HG03039 (cell line): ENCODE measurements around the gene LYVE1.

ENCODE experiments used
- ATAC-seq: cut with Tn5 transposase; IDR thresholded peaks from one replicate; pipeline ENCODE4 v1.9.1; 2021; ENCODE audit warnings: mild to moderate bottlenecking, moderate library complexity; ENCODE audit not compliant: unreplicated experiment

LYVE1 gene

GRCh38 chr11:10561043-10561818 is 7.2 kb downstream of the LYVE1 start:
- ATAC-seq = no peak

DNA sequence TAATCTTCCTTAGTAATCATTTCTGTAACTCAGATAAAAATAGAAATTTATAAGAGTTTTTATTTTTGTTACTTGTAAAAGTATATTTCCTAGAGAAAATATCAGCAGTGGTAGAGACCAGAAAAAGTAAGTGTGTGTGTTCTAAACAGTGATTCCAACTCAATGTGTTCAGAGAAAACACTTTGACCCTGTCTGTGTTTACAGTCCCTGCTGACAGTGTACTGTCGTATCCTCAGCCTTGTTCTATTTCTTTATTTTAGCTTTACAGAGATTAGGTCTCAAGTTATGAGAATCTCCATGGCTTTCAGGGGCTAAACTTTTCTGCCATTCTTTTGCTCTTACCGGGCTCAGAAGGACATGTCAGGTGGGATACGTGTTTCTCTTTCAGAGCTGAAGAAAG is 10.2 kb downstream of the LYVE1 start:
- no peak for ATAC-seq

GRCh38 chr11:10556590-10556989 is 11.9 kb downstream of the LYVE1 start:
- ATAC-seq = no peak

GRCh38 chr11:10551845-10552352 is 16.6 kb downstream of the LYVE1 start:
- no peak for ATAC-seq

GRCh38 chr11:10551290-10551592 is 17.2 kb downstream of the LYVE1 start:
- no peak for ATAC-seq

DNA sequence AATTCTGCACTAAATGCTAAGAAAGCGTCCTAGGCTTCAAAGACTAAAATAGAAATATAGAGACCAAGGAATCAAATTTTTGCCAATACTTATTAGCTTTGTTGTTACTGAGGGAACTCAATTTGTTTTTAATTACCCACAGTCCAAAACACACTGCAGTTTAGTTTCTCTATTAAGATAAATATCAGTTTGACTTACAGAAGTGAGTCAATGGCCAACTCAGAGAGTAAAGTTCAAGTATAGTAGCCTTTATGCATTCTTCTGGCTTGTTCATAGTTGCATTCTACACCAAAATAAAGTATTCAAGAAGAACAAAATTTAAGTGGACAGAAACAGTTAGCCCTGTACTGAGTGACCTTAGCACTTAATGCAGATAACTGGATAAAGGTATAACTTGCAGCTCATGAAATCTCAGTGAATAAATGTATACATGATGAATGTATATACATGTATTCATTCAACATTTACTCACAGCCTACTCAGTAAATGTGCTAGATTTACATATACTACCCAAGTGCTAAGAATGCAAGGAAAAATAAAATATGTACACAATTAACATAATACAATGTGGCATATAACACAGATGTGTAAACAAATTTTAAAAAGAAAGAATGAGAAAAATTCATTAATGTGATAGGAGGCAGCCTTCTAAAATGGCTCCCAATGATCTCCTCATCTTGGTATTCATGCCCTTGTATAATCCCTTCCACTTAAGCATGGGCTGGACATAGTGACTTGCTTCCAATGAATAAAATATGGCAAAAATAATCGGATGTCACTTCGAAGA is 17.8 kb downstream of the LYVE1 start:
- ATAC-seq = no peak

- ATAC-seq = no peak
These were observed 23.7 kb downstream of the LYVE1 start for GRCh38 chr11:10544491-10545465.

DNA sequence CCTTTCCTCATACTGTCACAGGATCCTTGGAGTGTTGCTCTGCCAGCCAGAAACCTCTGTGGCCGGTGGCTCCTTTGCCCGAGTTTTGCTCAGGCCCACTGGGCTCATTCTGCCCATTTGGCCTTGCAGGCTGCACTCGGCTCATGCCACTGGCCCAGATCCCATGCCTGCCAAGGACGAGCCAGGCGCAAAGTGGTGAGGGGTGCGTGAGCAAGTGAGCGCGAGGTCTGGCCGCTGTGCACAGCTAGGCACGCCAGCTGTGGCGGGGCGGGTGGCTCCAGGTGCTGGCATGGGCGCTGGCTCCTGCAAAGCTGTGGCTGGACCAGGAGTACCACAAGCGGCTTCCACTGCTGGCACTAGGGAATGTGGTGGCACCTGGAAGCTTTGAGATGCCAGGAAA is 24.7 kb downstream of the LYVE1 start:
- no peak for ATAC-seq

- ATAC-seq = no peak
These were observed 25.7 kb downstream of the LYVE1 start for GRCh38 chr11:10542776-10543175.

GRCh38 chr11:10541561-10541930 is 26.9 kb downstream of the LYVE1 start:
- no peak for ATAC-seq

DNA sequence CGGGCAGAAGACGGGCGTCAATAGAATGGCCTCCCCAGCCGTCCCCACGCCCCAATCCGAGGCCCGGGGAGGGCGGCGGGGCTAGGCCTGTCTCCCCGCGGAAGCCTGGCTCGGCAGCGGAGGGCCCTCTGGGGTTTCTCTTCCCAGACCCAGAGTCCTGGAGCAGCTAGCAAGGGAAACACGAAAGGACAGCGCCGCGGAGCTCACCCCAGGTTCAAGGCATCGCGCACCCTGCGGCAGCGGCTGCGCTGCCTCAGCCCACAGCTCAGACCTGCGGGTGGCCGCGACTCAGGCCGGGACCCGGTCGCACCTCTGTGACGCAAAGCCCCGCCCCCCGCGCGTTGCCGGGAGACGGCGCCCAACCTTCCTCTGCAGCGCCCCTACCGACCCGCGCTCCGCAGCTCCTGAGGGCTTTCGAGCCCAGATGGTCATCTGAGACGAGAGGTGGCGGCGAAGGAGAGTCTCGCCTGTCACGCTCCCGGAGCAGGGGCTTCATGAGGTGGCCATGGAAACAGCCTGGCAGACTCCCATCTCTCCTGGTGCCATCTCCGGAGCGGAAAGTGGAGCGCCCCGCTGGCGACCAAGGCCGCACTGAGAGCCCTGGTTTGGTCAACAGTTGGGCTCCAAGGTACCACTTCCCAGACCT is 27.4 kb downstream of the LYVE1 start, which contains the start of gene RNF141:
TSS of gene RNF141 (minus strand) at position 273 of the 646 bp plus-strand sequence. CDS start 7,029 bp downstream, outside the sequence.
- peak; percentile 96 for ATAC-seq

DNA sequence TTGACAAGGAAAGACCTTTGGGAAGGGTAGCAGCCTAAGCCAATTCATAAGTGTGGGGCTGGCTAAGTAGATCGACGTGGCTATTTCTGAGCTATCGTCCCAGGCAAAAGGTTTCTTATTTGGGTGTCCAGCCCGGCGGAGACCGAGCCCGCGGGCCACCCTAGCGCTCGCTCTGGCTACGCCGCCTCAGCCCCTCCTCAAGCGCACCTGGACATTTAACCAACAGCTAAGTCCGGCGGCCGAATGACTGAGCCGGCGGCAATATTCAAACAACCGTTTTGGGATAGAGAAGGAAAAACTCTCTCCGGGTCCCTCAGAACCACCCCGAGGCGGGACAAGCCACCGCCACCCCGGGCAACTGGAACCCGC is 27.9 kb downstream of the LYVE1 start:
- peak; percentile 20 for ATAC-seq

GRCh38 chr11:10539339-10539738 is 29.1 kb downstream of the LYVE1 start:
- no peak for ATAC-seq

- no peak for ATAC-seq
These were observed 29.5 kb downstream of the LYVE1 start for GRCh38 chr11:10538924-10539323.

GRCh38 chr11:10537600-10537999 is 30.9 kb downstream of the LYVE1 start:
- ATAC-seq = no peak

GRCh38 chr11:10534316-10534715 is 34.1 kb downstream of the LYVE1 start:
- ATAC-seq = no peak

- ATAC-seq = no peak
These were observed 35.1 kb downstream of the LYVE1 start for GRCh38 chr11:10533323-10533722.

DNA sequence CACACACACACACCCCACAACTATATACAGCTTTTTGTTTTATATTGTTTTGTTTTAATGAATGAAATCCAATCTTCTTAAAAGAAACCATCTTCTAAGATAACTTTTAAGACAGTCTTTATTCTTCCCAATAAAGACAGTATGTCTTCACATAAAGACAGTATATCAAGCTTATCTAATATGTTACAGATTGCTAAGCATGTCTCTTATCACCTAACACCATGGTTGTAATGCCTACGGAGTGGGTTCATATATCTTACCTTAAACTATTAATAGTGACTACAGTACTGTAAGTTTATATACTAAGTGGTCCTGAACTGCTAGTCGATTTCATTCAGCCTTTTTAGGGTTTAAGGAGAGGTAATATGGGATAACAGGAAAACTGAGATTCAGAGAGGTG is 35.9 kb downstream of the LYVE1 start:
- no peak for ATAC-seq

- no peak for ATAC-seq
These were observed 39.2 kb downstream of the LYVE1 start for GRCh38 chr11:10529279-10529678.

DNA sequence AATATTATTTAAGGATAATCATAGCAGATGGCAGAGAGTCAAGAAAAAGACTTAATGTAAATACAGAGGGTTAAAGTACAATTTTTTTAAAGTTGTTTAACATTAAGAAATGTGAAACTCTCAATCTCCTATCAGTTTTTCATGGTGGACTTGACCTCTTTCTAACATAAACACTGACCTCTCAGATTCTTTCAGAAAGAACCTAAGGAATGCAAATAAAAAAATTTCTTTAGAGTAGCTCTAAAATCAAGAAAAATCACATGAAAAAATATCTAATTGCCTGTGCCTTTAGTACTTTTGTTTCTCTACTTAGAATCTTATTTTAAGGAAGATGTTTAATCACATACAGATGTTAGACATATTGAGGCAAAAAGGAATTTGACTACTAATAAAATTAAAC is 40.3 kb downstream of the LYVE1 start:
- no peak for ATAC-seq
